Measurements from ENCODE around the gene ABHD8.
A peak's percentile ranks its signal among the peaks of the same experiment; 100 is the strongest.

Gene ABHD8, protein sequence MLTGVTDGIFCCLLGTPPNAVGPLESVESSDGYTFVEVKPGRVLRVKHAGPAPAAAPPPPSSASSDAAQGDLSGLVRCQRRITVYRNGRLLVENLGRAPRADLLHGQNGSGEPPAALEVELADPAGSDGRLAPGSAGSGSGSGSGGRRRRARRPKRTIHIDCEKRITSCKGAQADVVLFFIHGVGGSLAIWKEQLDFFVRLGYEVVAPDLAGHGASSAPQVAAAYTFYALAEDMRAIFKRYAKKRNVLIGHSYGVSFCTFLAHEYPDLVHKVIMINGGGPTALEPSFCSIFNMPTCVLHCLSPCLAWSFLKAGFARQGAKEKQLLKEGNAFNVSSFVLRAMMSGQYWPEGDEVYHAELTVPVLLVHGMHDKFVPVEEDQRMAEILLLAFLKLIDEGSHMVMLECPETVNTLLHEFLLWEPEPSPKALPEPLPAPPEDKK

GRCh38 chr19:17303167-17303939 lies at the start of gene ABHD8:
Gene ABHD8, minus strand, starts transcription at chr19:17303425. Its CDS starts 1,809 bp downstream, at chr19:17301616.
- peak; percentile 95 for DNase-seq

- DNase-seq = no peak
Measured at GRCh38 chr19:17352608-17353280, 49.5 kb upstream of the ABHD8 start.

- DNase-seq = no peak
Measured at GRCh38 chr19:17351815-17352435, 48.7 kb upstream of the ABHD8 start.

DNA sequence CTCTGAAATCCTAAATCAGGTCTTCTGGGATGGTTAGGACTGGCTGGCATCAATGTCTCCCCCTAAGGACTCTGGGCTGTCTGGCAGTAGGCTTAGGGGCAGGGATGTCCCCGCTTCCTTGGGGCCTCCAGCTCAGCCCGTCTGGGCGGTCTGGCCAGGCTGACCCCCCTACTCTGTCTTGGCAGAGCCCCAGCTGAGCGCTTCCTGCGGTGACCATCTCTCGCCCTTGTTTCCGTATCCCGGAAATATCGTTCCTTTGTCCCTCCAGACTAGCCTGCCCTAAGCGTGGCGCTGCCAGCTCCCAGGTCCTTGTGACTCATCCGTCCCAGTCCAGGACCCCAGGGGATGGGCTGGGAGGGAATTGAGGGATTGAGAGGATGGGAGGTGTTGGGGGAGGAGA lies 45.5 kb upstream of the ABHD8 start:
- DNase-seq = no peak

GRCh38 chr19:17347877-17348276 lies 44.7 kb upstream of the ABHD8 start:
- no peak for DNase-seq

- no peak for DNase-seq
Measured at GRCh38 chr19:17347361-17347760, 44.1 kb upstream of the ABHD8 start.

DNA sequence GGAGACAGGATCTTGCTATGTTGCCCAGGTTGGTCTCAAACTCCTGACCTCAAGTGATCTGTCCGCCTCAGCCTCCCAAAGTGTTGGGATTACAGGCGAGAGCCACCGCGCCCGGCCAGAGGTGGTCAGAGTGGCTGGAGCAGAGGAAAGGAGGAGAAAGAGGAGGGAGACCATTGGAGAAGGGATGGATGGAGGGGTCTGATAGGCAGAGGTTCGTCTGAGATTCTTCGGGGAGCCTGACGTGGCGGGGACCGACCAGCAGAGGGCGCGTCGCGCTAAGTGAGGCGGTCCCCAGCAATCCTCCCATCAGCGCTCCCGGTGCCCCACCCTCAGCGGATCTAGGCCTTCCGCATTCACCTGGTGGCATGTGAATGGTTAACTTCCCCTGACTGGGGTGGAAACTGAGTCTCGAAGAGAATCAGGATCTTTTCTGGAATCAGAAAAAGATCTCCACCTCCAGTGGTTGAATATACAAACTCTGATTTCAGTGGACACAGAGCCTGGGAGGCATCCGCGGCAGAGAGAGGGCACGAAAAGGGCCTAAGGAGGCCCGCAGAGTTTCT lies 43.0 kb upstream of the ABHD8 start:
- peak; percentile 78 for DNase-seq

- DNase-seq = no peak
Measured at GRCh38 chr19:17341845-17342244, 38.6 kb upstream of the ABHD8 start.

DNA sequence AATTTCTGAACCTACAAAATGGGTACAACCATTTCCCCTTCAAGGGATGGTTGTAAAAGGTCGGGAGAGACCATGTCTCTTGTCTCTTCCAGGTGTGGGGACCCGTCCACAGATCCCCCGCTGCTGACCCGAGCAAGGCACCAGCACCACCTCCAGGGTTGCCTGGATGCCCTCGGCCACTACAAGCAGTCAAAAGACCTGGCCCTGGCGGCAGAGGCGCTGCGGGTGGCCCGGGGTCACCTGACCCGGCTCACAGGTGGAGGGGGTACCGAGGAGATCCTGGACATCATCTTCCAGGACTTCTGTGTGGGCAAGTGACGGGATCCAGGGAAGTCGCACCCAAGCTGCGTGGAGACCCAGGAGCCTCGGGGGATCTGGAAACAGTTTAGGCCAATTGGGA lies 38.2 kb upstream of the ABHD8 start:
- no peak for DNase-seq

DNA sequence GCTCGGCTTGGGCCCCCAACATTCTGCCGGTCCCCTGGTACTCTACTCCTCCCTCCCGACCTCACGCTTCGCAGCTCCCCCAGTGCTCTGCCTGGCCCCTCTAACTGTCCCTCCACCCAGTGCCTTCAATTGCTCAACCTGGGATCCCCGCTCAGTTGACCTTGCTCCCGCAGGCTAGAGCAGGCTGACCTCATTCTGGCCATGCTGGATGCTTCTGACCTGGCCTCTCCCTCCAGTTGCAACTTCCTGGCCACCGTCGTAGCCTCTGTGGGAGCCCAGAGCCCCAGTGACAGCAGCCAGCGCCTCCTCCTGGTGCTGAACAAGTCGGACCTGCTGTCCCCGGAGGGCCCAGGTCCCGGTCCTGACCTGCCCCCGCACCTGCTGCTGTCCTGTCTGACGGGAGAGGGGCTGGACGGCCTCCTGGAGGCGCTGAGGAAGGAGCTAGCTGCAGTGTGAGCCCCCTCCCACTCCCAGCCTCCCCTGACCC lies 37.7 kb upstream of the ABHD8 start:
- DNase-seq = no peak

GRCh38 chr19:17340302-17340870 lies 37.2 kb upstream of the ABHD8 start:
- no peak for DNase-seq

DNA sequence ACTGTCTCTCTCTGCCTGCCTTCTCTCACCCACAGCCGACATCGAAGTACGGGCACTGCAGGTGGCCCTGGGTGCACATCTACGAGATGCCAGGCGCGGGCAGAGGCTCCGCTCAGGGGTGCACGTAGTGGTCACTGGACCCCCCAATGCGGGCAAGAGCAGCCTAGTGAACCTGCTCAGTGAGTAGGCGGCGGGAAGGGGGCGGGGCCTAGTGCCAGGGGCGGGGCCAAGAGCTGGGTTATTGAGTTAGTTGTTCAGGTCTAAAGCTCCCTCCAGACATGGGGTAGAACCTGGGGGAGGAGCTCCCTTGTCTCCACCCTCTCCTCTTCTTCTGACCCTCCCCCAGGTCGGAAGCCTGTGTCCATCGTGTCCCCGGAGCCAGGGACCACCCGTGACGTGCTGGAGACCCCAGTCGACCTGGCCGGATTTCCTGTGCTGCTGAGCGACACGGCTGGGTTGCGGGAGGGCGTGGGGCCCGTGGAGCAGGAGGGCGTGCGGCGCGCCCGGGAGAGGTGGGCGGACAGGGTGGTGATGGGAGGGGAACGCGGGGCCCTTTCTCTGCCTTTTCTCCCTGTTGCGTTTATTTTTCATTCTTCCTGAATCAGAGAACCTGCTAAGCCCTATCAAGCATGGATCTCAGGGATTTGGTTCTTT lies 36.0 kb upstream of the ABHD8 start:
- DNase-seq = peak; percentile 57

GRCh38 chr19:17338433-17339078 lies 35.3 kb upstream of the ABHD8 start:
- DNase-seq = no peak

GRCh38 chr19:17337675-17338432 lies 34.6 kb upstream of the ABHD8 start:
- peak; percentile 44 for DNase-seq

DNA sequence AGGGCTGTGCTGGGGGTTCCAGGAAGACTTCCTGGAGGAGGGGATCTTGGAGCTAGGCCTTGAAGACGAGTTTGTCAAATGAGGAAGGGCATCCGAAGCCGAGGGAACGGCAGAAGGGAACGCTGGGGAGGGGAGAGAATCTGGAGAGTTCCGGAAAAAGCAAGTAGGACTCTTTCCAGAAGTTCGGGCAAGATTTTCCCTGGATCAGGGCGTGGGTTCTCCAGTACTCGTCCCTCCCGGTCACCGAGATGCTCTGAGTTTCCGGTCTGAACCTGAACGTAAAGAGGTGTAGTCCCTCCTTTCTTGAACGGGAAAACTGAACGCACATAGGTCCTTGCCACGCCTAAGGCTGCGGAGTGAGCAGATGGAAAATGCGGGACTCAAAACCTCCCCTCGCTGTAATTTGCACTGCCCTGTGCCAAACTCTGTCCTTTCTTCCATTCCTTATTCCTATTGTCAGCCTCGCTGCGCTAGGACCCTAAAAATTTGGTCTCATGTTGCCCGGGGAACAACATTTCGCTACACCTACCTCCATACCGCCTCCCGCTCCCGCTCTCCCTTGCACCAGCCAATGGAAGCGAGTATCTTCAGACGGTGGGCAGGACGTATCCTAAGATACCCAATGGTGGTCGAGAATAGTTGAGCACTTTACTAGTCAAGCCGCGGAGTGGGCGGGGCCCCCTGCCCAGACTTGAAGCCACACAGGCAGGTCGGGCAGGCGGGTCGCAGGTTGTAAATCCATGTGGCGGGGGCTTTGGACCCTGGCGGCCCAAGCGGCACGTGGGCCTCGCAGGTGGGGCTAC lies 33.8 kb upstream of the ABHD8 start, which contains the start of gene GTPBP3:
GTPBP3 (plus strand) TSS at position 682 of the 803 bp plus-strand sequence; CDS start at position 741, 59 bp downstream.
- DNase-seq = peak; percentile 98

GRCh38 chr19:17335575-17335974 lies 32.4 kb upstream of the ABHD8 start:
- DNase-seq = no peak

DNA sequence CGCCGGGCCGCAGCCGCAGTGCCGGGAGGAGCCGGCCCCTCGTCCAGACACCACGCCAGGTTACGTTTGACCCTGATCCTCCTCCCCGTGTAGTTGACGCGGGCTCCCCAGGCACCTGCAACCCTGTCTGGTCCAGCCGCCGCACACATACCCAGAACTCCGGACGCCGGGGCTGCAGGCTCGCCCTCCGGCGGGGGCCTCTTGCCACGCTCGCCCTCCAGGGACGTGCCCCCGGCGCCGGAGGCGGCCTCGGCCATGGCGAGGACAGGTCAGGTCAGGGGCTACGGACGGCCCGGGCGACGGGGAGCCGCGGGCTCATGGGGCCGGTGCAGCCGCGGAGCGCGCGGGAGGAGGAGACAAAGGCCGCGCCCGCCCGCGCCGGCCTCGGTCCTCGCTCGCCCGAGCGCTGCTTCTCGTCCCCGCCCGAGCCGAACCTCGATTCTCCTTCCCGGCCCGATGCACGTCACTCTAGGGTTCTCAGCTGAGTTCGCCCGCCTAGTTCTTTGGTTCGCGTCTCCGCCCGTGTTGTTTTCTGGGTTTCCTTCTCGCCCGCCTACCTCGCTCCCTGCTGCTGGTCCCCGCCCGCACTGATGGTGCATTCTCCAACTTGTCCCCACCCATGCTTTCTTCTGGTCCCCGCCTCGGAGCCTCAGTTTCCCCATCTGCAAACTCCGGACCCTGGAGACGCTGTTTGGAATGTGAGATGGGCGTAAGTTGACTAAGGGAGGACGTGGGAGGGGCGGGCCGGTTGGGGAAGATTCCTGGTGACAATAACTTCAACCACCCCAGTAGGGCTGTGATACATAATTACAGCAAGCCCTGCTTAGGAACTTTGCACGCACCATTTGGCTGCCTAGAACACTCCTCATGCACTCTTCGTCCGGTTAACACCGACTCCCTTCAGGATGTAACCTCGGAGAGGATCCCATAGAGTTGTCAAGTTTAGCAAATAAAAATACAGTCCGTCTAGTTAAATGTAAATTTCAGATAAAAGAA lies 31.5 kb upstream of the ABHD8 start, which contains the start of gene ANO8:
ANO8 (minus strand) TSS at position 442 of the 996 bp plus-strand sequence; CDS start at position 257, 185 bp downstream.
- DNase-seq = peak; percentile 96

Measured in stimulated activated CD4-positive, alpha-beta T cell treated with anti-CD3 and anti-CD28 coated beads, Interleukin-1b, Interleukin-23, amount 100 ng/mL, for 48 hours (primary cell).